Transverse colon (tissue), 4 donors: Measurements from ENCODE around the gene SLC6A11. TPM values are rescaled to one million over a fixed set of nuclear protein-coding genes. Genes with fewer than 3 reads are reported as not detected.

Source experiments
- DNase-seq: peaks from one replicate; pipeline ENCODE4 v3.0.0-alpha.2; 2019
- H3K27ac ChIP-seq, 4 donors: fragments of 200-600 bp; sonication (generic); 2 replicates each; pipeline ENCODE4 v1.5.1; 2016 to 2018; ENCODE audit warnings: inconsistent platforms in 4 of 4
- H3K27me3 ChIP-seq: fragments of 200-600 bp; sonication (generic); 2 replicates; pipeline ENCODE4 v1.5.1; 2017; ENCODE audit warnings: inconsistent platforms
- H3K36me3 ChIP-seq, 4 donors: fragments of 200-600 bp; sonication (generic); 2 replicates each; pipeline ENCODE4 v1.5.1; 2017 to 2019; ENCODE audit warnings: inconsistent platforms in 4 of 4
- H3K4me1 ChIP-seq, 4 donors: fragments of 200-600 bp; sonication (generic); 2 replicates each; pipeline ENCODE4 v1.5.1; 2017 to 2020; ENCODE audit warnings: inconsistent platforms in 4 of 4
- H3K4me3 ChIP-seq, 4 donors: fragments of 200-600 bp; sonication (generic); 1 replicate in 1 of 4; 2 replicates in 3 of 4; pipeline versions ENCODE4 v1.5.1 to v1.6.1; 2017 to 2019; ENCODE audit warnings: inconsistent platforms in 4 of 4
- H3K9me3 ChIP-seq, 2 donors: fragments of 200-600 bp; sonication (generic); 2 replicates each; pipeline ENCODE4 v1.5.1; 2017 to 2019; ENCODE audit warnings: inconsistent platforms in 2 of 2
- EP300 ChIP-seq: sonication (generic); formaldehyde crosslinking; IDR thresholded peaks from one replicate; pipeline ENCODE4 v1.6.1; 2017; ENCODE audit warnings: antibody characterized with exemption, low read depth
- POLR2A ChIP-seq: fragments of 450-650 bp; IDR thresholded peaks from one replicate; pipeline ENCODE4 v1.6.1; 2016; ENCODE audit warnings: antibody characterized with exemption, mild to moderate bottlenecking, moderate library complexity
- POLR2AphosphoS5 ChIP-seq, 3 donors: sonication (generic); formaldehyde crosslinking; IDR thresholded peaks; one replicate each; pipeline ENCODE4 v1.6.1; 2016; ENCODE audit warnings: antibody characterized with exemption in 3 of 3
- WGBS, 2 donors: methylation state at CpG; one replicate each; pipeline ENCODE4 v1.1.5; 2018; ENCODE audit warnings: low coverage in 1 of 2; 5-methylcytosine and 5-hydroxymethylcytosine counted together
- in situ Hi-C, 4 donors: fragments of 200-750 bp; cut with MboI; loops; one replicate each; pipeline versions ENCODE4 v1.15.0 to v1.15.1; 2017; ENCODE audit warnings: low sequenced_read_pairs in 3 of 4, low pct_ligation_motif_present in 1 of 4, low pct_unique_long_range_greater_than_20kb in 1 of 4
- intact Hi-C: fragments of 100-400 bp; cut with DNase I; formaldehyde crosslinking; loops from one replicate; pipeline ENCODE4 v1.15.1; 2023; ENCODE audit warnings: low total_unique reads
- total RNA-seq, 4 donors: library from RNA; depleted of rRNA; stranded (reverse); fragments of >200 nt; gene quantifications; one replicate each; pipeline ENCODE4 v1.1.0, GENCODE V29; 2016
- TF ChIP-seq, protein P1 (sequence below), 5 experiments: fragments of 200-600 bp in 3 of 5; fragments of 450-650 bp in 2 of 5; sonication (generic) in 3 of 5; IDR thresholded peaks; 1 replicate in 2 of 5; 2 replicates in 3 of 5; pipeline ENCODE4 v1.5.1; 2016 to 2017; ENCODE audit warnings: antibody characterized with exemption in 5 of 5, inconsistent platforms in 3 of 5, mild to moderate bottlenecking in 2 of 5, moderate library complexity in 1 of 5

Gene SLC6A11
- total RNA-seq, 4 donors from 2014 or later, result not detected

- DNase-seq, result no peak
Observed at GRCh38 chr3:10929978-10930665, 114.1 kb downstream of the SLC6A11 start.

GRCh38 chr3:10930666-10931040 lies 114.6 kb downstream of the SLC6A11 start:
- Histone ChIP-seq H3K36me3 (no peaks in the 10 kb centered on the region), H3K27me3 (no peaks in the 10 kb centered on the region), H3K9me3 (no peaks in the 10 kb centered on the region), H3K4me3 (no peak overlapping the region), H3K27ac (no peak overlapping the region), H3K4me1 (no peaks in the 10 kb centered on the region)
- intact Hi-C loops, result no loop called here
- in situ Hi-C loops, result loop anchor here in 1 of 4 donors (25.0 kb wide), 1 partner anchor 407 kb away; no protein-coding TSS in a partner anchor
- 73 to 93% methylated on average over 3 to 8 of the region's 8 CpGs for WGBS, 2 donors
- no peak for DNase-seq
- TF ChIP-seq, protein P1, sequence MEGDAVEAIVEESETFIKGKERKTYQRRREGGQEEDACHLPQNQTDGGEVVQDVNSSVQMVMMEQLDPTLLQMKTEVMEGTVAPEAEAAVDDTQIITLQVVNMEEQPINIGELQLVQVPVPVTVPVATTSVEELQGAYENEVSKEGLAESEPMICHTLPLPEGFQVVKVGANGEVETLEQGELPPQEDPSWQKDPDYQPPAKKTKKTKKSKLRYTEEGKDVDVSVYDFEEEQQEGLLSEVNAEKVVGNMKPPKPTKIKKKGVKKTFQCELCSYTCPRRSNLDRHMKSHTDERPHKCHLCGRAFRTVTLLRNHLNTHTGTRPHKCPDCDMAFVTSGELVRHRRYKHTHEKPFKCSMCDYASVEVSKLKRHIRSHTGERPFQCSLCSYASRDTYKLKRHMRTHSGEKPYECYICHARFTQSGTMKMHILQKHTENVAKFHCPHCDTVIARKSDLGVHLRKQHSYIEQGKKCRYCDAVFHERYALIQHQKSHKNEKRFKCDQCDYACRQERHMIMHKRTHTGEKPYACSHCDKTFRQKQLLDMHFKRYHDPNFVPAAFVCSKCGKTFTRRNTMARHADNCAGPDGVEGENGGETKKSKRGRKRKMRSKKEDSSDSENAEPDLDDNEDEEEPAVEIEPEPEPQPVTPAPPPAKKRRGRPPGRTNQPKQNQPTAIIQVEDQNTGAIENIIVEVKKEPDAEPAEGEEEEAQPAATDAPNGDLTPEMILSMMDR (IDR thresholded peaks at IDR 0.05), result no peak

More at GRCh38 chr3:10929978-10930665, 114.1 kb downstream of the SLC6A11 start:
- TF ChIP-seq, protein P1 (IDR thresholded peaks at IDR 0.05), result no peak
- no peak for TF ChIP-seq EP300
- no peak for TF ChIP-seq POLR2A
- no peak for TF ChIP-seq POLR2AphosphoS5 (IDR thresholded peaks at IDR 0.05)
- intact Hi-C loops (no loop called here), in situ Hi-C loops (loop anchor here in 1 of 4 donors (25.0 kb wide), 1 partner anchor 407 kb away; no protein-coding TSS in a partner anchor)
- Histone ChIP-seq H3K27ac (no peak overlapping the region), H3K9me3 (no peaks in the 10 kb centered on the region), H3K36me3 (no peaks in the 10 kb centered on the region), H3K4me3 (no peak overlapping the region), H3K27me3 (no peaks in the 10 kb centered on the region), H3K4me1 (no peaks in the 10 kb centered on the region)
- WGBS, 2 donors, result 71% methylated on average over 9 of the region's 9 CpGs; no CpG with 5 or more reads in 1 of the 2 donors

GRCh38 chr3:10932596-10932995 lies 116.6 kb downstream of the SLC6A11 start:
- TF ChIP-seq EP300, result no peak
- TF ChIP-seq, protein P1 (IDR thresholded peaks at IDR 0.05), result no peak
- TF ChIP-seq POLR2A, result no peak
- no peak for TF ChIP-seq POLR2AphosphoS5 (IDR thresholded peaks at IDR 0.05)
- WGBS, 2 donors, result 65 to 67% methylated on average over 4 to 7 of the region's 7 CpGs
- no peak for DNase-seq
- in situ Hi-C loops, result loop anchor here in 1 of 4 donors (25.0 kb wide), 1 partner anchor 405 kb away; no protein-coding TSS in a partner anchor
- no peak overlapping the region for H3K4me3 ChIP-seq
- H3K9me3 ChIP-seq, result no peaks in the 10 kb centered on the region
- H3K27me3 ChIP-seq, result no peaks in the 10 kb centered on the region
- H3K36me3 ChIP-seq, result no peaks in the 10 kb centered on the region
- no peak overlapping the region for H3K27ac ChIP-seq
- H3K4me1 ChIP-seq, result no peaks in the 10 kb centered on the region
- intact Hi-C loops, result no loop called here

GRCh38 chr3:10933021-10933420 lies 117.0 kb downstream of the SLC6A11 start:
- Histone ChIP-seq H3K36me3 (no peaks in the 10 kb centered on the region), H3K27me3 (no peaks in the 10 kb centered on the region), H3K9me3 (no peaks in the 10 kb centered on the region), H3K4me3 (no peak overlapping the region), H3K27ac (no peak overlapping the region), H3K4me1 (no peaks in the 10 kb centered on the region)
- intact Hi-C loops, result no loop called here
- 91% methylated on average over 8 of the region's 8 CpGs; no CpG with 5 or more reads in 1 of the 2 donors for WGBS, 2 donors
- in situ Hi-C loops, result loop anchor here in 1 of 4 donors (25.0 kb wide), 1 partner anchor 404 kb away; no protein-coding TSS in a partner anchor
- TF ChIP-seq EP300 (no peak), POLR2AphosphoS5 (IDR thresholded peaks at IDR 0.05) (no peak), POLR2A (no peak)
- TF ChIP-seq, protein P1 (IDR thresholded peaks at IDR 0.05), result no peak
- no peak for DNase-seq
